ENCODE measurements around the gene ANKS1A.
A peak's percentile ranks its signal among the peaks of the same experiment; 100 is the strongest.
"Not testable (repeated sequence)": the region's sequence is repeated elsewhere in the genome, so short reads cannot be mapped to it uniquely, and the experiment has no call there.

The ANKS1A gene, protein sequence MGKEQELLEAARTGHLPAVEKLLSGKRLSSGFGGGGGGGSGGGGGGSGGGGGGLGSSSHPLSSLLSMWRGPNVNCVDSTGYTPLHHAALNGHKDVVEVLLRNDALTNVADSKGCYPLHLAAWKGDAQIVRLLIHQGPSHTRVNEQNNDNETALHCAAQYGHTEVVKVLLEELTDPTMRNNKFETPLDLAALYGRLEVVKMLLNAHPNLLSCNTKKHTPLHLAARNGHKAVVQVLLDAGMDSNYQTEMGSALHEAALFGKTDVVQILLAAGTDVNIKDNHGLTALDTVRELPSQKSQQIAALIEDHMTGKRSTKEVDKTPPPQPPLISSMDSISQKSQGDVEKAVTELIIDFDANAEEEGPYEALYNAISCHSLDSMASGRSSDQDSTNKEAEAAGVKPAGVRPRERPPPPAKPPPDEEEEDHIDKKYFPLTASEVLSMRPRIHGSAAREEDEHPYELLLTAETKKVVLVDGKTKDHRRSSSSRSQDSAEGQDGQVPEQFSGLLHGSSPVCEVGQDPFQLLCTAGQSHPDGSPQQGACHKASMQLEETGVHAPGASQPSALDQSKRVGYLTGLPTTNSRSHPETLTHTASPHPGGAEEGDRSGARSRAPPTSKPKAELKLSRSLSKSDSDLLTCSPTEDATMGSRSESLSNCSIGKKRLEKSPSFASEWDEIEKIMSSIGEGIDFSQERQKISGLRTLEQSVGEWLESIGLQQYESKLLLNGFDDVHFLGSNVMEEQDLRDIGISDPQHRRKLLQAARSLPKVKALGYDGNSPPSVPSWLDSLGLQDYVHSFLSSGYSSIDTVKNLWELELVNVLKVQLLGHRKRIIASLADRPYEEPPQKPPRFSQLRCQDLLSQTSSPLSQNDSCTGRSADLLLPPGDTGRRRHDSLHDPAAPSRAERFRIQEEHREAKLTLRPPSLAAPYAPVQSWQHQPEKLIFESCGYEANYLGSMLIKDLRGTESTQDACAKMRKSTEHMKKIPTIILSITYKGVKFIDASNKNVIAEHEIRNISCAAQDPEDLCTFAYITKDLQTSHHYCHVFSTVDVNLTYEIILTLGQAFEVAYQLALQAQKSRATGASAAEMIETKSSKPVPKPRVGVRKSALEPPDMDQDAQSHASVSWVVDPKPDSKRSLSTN

DNA sequence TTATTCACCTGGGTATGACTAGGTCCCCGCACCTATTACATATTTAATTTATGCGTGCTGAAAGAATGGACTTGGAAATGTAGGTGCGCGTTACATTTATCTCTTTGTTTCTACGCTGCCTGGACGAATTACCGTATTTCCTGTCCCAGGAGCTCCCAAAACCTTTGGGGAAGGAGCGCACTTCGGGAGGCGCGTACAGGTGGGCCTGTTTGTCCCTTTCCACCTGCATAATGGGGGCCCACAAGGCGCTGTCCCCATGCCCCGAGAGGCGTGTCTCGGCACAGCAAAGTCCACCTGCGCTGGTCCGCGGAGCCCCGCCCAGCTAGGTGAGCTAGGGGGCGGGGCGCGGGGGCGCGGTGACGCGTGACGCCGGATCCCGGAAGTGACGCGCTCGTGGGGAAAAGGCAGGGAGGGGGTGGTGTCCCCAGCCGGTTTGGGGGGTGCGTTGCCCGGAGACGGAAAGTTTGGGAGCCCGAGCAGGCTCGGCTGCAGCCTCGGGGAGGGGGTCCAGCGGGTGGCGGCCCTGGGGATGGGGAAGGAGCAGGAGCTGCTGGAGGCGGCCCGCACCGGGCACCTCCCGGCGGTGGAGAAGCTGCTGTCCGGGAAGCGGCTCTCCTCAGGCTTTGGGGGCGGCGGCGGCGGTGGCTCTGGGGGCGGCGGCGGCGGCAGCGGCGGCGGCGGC is at the start of gene ANKS1A:
Gene ANKS1A, plus strand, starts transcription at position 382 of the 682 bp plus-strand sequence. Its CDS starts 148 bp downstream, at position 530.
- peak within 1 kb of the TSS; percentile 68 for H3K4me3 ChIP-seq (ENCODE audit: low read depth, low read length)
- DNase-seq (ENCODE audit: low read depth, low spot score): peak; percentile 43
- in situ Hi-C loops (cut with HindIII; ENCODE audit: low sequenced_read_pairs): no loop called here
- TF ChIP-seq, protein P1, sequence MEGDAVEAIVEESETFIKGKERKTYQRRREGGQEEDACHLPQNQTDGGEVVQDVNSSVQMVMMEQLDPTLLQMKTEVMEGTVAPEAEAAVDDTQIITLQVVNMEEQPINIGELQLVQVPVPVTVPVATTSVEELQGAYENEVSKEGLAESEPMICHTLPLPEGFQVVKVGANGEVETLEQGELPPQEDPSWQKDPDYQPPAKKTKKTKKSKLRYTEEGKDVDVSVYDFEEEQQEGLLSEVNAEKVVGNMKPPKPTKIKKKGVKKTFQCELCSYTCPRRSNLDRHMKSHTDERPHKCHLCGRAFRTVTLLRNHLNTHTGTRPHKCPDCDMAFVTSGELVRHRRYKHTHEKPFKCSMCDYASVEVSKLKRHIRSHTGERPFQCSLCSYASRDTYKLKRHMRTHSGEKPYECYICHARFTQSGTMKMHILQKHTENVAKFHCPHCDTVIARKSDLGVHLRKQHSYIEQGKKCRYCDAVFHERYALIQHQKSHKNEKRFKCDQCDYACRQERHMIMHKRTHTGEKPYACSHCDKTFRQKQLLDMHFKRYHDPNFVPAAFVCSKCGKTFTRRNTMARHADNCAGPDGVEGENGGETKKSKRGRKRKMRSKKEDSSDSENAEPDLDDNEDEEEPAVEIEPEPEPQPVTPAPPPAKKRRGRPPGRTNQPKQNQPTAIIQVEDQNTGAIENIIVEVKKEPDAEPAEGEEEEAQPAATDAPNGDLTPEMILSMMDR (IDR thresholded peaks at IDR 0.05; ENCODE audit: low read depth, low read length): no peak

DNA sequence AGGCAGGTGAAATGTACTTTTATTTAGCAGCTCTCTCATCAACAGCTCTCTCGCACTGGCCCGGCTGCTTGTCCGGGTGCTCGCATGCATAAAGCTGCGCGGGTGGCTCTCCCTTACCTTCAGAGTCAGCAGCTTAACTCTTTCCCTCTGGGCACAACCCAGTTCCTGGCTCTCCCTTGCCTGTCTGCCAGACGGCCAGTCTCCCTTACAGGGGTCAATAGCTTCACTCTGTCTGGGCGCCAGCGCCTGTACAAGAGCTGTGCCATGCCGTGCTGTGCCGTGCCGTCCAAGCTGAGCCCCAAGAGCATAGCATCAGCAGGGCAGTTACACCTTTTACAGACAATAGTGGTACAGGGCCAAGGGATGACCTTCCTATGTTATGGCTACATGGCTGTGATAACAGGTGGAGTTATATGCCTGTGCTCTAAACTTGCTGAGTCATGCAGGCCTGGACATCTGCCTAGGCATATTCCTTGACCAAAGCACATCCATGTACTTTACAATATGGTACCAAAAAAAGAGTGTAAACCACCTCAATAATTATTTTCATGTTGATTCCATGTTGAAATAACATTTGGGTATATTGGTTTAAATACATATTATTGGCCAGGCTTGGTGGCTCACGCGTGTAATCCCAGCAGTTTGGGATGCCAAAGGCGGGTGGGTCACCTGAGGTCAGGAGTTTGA is 49.2 kb upstream of the ANKS1A start:
- DNase-seq (ENCODE audit: low read depth, low spot score): no peak
- in situ Hi-C loops (cut with HindIII; ENCODE audit: low sequenced_read_pairs): no loop called here
- TF ChIP-seq, protein P1 (IDR thresholded peaks at IDR 0.05; ENCODE audit: low read depth, low read length): no peak
- H3K4me3 ChIP-seq (ENCODE audit: low read depth, low read length): no peak overlapping the region

DNA sequence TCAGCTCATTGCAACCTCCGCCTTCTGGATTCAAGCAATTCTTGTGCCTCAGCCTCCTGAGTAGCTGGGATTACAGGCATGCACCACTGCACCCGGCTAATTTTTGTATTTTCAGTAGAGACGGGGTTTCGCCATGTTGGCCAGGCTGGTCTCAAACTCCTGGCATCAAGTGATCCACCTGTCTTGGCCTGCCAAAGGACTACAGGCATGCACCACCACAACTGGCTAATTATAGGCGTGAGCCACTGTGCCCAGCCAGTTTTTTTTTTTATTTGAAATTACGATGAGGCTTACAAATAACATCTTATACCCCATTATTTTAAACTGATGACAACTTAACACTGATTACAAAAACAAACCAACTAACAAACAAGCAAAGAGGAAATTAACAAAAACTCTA is 40.0 kb upstream of the ANKS1A start:
- DNase-seq (ENCODE audit: low read depth, low spot score); in situ Hi-C loops (cut with HindIII; ENCODE audit: low sequenced_read_pairs); H3K4me3 ChIP-seq (ENCODE audit: low read depth, low read length): not testable (repeated sequence)

DNA sequence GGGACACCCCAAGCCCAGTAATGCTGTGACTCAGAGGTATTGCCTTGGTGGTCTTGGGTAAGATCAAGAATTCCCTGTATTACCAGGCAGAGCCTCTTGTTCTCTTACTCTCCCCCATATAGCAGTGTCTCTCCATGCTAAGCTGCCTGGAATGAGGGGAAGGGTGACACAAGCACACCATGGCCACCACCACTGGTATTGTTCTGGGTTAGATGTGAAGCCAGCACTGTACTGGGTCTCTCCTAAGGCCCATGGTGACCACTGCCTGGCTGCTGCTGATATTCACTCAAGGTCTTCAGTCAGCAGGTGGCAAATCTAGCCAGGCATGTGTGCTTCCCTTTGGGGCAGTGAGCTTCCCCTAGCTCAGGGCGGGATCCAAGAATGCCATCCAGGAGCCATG is 37.7 kb upstream of the ANKS1A start:
- TF ChIP-seq, protein P1 (IDR thresholded peaks at IDR 0.05; ENCODE audit: low read depth, low read length): no peak
- H3K4me3 ChIP-seq (ENCODE audit: low read depth, low read length): no peak overlapping the region
- no peak for DNase-seq (ENCODE audit: low read depth, low spot score)
- in situ Hi-C loops (cut with HindIII; ENCODE audit: low sequenced_read_pairs): no loop called here

DNA sequence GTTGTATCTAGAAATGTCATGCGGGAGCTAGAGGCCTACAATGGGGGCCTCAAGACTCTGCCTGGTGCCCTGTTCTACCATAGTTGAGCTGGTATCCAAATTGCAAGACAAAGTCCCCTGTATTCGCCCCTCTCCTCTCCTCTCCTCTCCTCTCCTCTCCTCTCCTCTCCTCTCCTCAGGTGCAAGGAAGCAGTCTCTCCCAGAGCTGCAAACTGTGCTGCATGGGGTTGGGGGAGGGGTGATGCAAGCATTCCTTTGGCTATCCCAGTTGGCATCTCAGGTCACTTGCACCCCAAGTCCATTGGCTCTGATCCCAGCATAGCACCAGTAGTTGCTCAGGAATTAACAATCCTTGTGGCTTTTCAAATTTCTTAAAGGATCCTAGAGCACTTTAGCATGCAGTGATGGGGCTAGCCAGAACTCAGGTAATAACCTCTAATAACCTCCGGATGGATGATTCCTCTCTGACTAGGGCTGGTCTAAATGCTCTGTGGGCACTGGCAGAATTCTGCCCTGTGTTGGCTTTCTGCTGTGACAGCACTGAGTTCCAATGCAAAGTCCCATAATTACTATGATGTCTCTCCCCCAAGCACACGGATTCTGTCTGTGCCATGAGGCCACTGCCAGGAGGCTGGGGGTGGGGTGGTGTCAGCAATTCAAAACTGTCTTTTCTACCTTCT is 36.5 kb upstream of the ANKS1A start:
- no peak for DNase-seq (ENCODE audit: low read depth, low spot score)
- H3K4me3 ChIP-seq (ENCODE audit: low read depth, low read length): no peak overlapping the region
- TF ChIP-seq, protein P1 (IDR thresholded peaks at IDR 0.05; ENCODE audit: low read depth, low read length): no peak
- in situ Hi-C loops (cut with HindIII; ENCODE audit: low sequenced_read_pairs): no loop called here

DNA sequence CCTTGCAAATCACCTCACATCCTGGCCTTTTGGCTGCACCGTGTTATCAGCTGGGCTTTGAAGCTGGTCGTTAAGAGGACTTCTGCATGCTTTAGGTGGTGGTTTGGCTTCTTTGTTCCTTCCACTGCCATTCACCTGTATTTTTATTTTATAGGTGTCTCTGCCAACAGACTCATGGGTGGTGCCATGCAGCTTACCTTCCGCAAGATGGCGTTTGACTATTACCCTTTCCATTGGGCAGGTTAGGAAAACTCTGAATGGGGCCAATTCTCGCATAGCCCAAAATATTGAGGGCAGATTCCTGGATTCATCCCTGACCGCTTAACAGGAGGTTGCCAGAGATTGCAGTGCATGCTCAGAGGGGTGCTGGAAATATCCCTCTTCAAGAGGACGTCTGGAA is 33.6 kb upstream of the ANKS1A start:
- H3K4me3 ChIP-seq (ENCODE audit: low read depth, low read length): no peak overlapping the region
- in situ Hi-C loops (cut with HindIII; ENCODE audit: low sequenced_read_pairs): no loop called here
- DNase-seq (ENCODE audit: low read depth, low spot score): no peak
- TF ChIP-seq, protein P1 (IDR thresholded peaks at IDR 0.05; ENCODE audit: low read depth, low read length): no peak

Measured in astrocyte of the spinal cord (primary cell).